Upper lobe of right lung (tissue), 1 donor: Measurements from ENCODE around the gene GCM1. TPM values are rescaled to one million over a fixed set of nuclear protein-coding genes. Genes with fewer than 3 reads are reported as not detected.

ENCODE experiments used
- ATAC-seq: fragments of 200-7000 bp; cut with Tn5 transposase; one replicate; pipeline ENCODE4 v1.9.1; 2020; ENCODE audit warnings: mild to moderate bottlenecking, moderate library complexity
- DNase-seq: peaks from one replicate; pipeline ENCODE4 v3.0.0-alpha.2; 2020
- H3K27ac ChIP-seq: fragments of 200-600 bp; one replicate; pipeline ENCODE4 v1.8.0; 2022
- H3K27me3 ChIP-seq: fragments of 200-600 bp; one replicate; pipeline ENCODE4 v1.8.0; 2022; ENCODE audit warnings: mild to moderate bottlenecking
- H3K36me3 ChIP-seq: fragments of 200-600 bp; one replicate; pipeline ENCODE4 v1.8.0; 2022
- H3K4me1 ChIP-seq: fragments of 200-600 bp; one replicate; pipeline ENCODE4 v1.8.0; 2022
- H3K4me3 ChIP-seq: fragments of 200-600 bp; one replicate; pipeline ENCODE4 v1.8.0; 2022; ENCODE audit warnings: mild to moderate bottlenecking
- H3K9me3 ChIP-seq: fragments of 200-600 bp; one replicate; pipeline ENCODE4 v1.8.0; 2022
- intact Hi-C: fragments of 100-400 bp; cut with DNase I; formaldehyde crosslinking; loops from one replicate; pipeline ENCODE4 v1.11.0; 2022
- long read RNA-seq: library from polyadenylated mRNA; unstranded; transcript quantifications from one replicate; pipeline ENCODE4 v2.0.0, GENCODE V29; 2021
- total RNA-seq: library from RNA; stranded (reverse); fragmentation: NEBNext Ultra II Directional; extraction: Animal tissue kit (Norgen Biotek cat#: 25700); gene quantifications from one replicate; pipeline ENCODE4 v1.2.1, GENCODE V29; 2021
- TF ChIP-seq, protein P1 (sequence below): fragments of 200-600 bp; IDR thresholded peaks from one replicate; pipeline ENCODE4 v1.8.0; 2022; ENCODE audit warnings: antibody characterized with exemption
- donor health status: DM: no; HTN: yes; CAD: no; lungs with severe emphysema.

GCM1 gene, protein sequence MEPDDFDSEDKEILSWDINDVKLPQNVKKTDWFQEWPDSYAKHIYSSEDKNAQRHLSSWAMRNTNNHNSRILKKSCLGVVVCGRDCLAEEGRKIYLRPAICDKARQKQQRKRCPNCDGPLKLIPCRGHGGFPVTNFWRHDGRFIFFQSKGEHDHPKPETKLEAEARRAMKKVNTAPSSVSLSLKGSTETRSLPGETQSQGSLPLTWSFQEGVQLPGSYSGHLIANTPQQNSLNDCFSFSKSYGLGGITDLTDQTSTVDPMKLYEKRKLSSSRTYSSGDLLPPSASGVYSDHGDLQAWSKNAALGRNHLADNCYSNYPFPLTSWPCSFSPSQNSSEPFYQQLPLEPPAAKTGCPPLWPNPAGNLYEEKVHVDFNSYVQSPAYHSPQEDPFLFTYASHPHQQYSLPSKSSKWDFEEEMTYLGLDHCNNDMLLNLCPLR
- total RNA-seq: not detected
- long read RNA-seq: 0 reads

DNA sequence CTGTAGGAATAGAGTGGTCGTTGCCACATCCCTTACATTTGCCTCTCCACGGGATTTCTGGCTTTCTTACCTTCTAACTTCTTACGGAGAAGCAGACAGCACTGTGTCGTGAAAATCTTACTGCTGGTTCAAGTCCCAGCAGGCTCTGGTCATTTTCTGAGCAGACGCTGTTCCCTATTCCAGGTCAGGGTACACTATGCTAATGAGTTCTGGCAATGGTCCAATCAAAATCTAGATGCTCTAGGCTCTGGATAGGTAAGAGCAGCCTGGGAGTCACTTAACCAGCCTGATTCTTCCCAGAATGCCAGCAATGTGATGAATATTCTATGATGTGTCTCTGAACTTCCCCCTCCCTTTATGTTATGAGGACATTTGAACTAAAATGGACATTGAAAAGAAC, at the start of gene GCM1:
Gene GCM1 (minus strand): TSS at position 158 of the 400 bp plus-strand sequence. CDS start 3,209 bp downstream, outside the sequence.
- H3K27me3 ChIP-seq: no peaks in the 10 kb centered on the region
- DNase-seq: no peak
- no peaks in the 10 kb centered on the region for H3K4me1 ChIP-seq
- TF ChIP-seq, protein P1, sequence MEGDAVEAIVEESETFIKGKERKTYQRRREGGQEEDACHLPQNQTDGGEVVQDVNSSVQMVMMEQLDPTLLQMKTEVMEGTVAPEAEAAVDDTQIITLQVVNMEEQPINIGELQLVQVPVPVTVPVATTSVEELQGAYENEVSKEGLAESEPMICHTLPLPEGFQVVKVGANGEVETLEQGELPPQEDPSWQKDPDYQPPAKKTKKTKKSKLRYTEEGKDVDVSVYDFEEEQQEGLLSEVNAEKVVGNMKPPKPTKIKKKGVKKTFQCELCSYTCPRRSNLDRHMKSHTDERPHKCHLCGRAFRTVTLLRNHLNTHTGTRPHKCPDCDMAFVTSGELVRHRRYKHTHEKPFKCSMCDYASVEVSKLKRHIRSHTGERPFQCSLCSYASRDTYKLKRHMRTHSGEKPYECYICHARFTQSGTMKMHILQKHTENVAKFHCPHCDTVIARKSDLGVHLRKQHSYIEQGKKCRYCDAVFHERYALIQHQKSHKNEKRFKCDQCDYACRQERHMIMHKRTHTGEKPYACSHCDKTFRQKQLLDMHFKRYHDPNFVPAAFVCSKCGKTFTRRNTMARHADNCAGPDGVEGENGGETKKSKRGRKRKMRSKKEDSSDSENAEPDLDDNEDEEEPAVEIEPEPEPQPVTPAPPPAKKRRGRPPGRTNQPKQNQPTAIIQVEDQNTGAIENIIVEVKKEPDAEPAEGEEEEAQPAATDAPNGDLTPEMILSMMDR: no peak
- H3K27ac ChIP-seq: no peak within 1 kb of the TSS
- no peaks in the 10 kb centered on the region for H3K36me3 ChIP-seq
- H3K9me3 ChIP-seq: no peaks in the 10 kb centered on the region
- intact Hi-C loops: no loop called here
- H3K4me3 ChIP-seq: no peak within 1 kb of the TSS
- ATAC-seq: no peak

DNA sequence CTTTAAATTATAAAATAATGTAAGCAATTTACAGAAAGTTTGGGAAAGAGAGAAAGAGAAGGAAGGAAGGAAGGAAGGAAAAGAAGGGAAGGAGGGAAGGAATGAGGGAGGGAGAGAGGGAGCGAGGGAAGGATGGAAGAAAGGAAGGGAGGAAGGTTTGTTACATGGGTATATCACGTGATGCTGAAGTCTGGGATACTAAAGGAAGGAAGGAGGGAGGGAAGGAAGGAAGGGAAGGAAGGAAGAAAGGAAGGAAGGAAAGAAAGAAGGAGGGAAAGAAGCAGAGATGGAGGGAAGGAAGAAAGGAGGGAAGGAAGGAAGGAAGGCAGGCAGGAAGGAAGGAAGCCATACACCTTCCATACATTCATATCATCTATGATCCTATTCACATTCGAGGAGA, 48.9 kb upstream of the GCM1 start:
- Histone ChIP-seq H3K4me3 (no peak overlapping the region), H3K36me3 (no peaks in the 10 kb centered on the region), H3K27ac (no peak overlapping the region), H3K9me3 (no peaks in the 10 kb centered on the region), H3K4me1 (no peaks in the 10 kb centered on the region), H3K27me3 (no peaks in the 10 kb centered on the region)
- TF ChIP-seq, protein P1: no peak
- DNase-seq (no peak), ATAC-seq (no peak)
- intact Hi-C loops: no loop called here

DNA sequence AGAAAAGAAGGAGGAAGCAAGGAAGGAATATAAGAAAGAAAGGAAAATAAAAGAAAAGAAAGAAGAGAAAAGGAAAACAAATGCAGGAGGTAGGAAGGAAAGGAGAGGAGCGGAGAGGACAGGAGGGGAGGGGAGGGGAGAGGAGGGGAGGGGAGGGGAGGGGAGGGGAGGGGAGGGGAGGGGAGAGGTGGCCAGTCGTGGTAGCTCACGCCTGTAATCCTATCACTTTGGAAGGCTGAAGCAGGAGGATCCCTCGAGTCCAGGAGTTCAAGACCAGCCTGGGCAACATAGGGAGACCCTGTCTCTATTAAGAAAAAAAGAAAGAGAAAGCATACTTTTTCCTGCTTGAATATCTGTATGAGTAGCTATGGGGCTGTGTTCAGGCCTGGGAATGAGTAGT, 46.4 kb upstream of the GCM1 start:
- intact Hi-C loops: no loop called here
- ATAC-seq (no peak), DNase-seq (no peak)
- Histone ChIP-seq H3K27ac (no peak overlapping the region), H3K4me3 (no peak overlapping the region), H3K4me1 (no peaks in the 10 kb centered on the region), H3K27me3 (no peaks in the 10 kb centered on the region), H3K36me3 (no peaks in the 10 kb centered on the region), H3K9me3 (no peaks in the 10 kb centered on the region)
- TF ChIP-seq, protein P1: no peak

- TF ChIP-seq, protein P1: no peak
- peak; percentile 33 for ATAC-seq
- Histone ChIP-seq H3K4me1 (no peaks in the 10 kb centered on the region), H3K27ac (no peak overlapping the region), H3K27me3 (no peaks in the 10 kb centered on the region), H3K4me3 (no peak overlapping the region), H3K9me3 (no peaks in the 10 kb centered on the region), H3K36me3 (no peaks in the 10 kb centered on the region)
- intact Hi-C loops: no loop called here
- DNase-seq: no peak
These were observed 44.1 kb upstream of the GCM1 start for GRCh38 chr6:53192682-53193188.

GRCh38 chr6:53189554-53189953, 40.9 kb upstream of the GCM1 start:
- H3K36me3 ChIP-seq: no peaks in the 10 kb centered on the region
- ATAC-seq (no peak), DNase-seq (no peak)
- H3K4me1 ChIP-seq: no peaks in the 10 kb centered on the region
- H3K27ac ChIP-seq: no peak overlapping the region
- intact Hi-C loops: no loop called here
- H3K4me3 ChIP-seq: no peak overlapping the region
- TF ChIP-seq, protein P1: no peak
- no peaks in the 10 kb centered on the region for H3K9me3 ChIP-seq
- H3K27me3 ChIP-seq: no peaks in the 10 kb centered on the region
